ENCODE data around the gene ZBTB45.
"Not testable (repeated sequence)": the region's sequence is repeated elsewhere in the genome, so short reads cannot be mapped to it uniquely, and the experiment has no call there.

Gene ZBTB45

GRCh38 chr19:58474291-58474996 is 45.2 kb downstream of the ZBTB45 start:
- no peak for DNase-seq

DNA sequence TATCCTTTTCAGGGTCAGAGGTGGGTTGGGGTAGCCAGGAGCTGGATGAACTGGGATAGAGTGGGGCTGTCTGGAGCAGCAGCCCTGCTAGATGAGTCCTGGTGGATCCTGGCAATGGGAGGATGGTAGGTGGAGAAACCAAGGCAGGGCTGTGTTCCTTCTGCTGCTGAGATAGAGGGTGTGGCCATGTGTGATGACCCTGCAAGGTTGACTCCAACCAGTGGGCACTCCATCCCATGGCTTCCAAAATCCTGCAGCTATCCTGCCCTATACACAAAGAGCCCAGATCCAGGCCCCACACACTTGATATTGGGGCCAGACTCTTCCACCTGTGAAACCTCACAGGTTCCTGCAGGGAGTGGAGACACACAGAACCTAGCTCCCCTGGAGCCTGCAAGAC is 45.8 kb downstream of the ZBTB45 start:
- no peak for DNase-seq

GRCh38 chr19:58471736-58472135 is 47.9 kb downstream of the ZBTB45 start:
- DNase-seq, result no peak

GRCh38 chr19:58470837-58471543 is 48.6 kb downstream of the ZBTB45 start:
- not testable (repeated sequence) for DNase-seq

DNA sequence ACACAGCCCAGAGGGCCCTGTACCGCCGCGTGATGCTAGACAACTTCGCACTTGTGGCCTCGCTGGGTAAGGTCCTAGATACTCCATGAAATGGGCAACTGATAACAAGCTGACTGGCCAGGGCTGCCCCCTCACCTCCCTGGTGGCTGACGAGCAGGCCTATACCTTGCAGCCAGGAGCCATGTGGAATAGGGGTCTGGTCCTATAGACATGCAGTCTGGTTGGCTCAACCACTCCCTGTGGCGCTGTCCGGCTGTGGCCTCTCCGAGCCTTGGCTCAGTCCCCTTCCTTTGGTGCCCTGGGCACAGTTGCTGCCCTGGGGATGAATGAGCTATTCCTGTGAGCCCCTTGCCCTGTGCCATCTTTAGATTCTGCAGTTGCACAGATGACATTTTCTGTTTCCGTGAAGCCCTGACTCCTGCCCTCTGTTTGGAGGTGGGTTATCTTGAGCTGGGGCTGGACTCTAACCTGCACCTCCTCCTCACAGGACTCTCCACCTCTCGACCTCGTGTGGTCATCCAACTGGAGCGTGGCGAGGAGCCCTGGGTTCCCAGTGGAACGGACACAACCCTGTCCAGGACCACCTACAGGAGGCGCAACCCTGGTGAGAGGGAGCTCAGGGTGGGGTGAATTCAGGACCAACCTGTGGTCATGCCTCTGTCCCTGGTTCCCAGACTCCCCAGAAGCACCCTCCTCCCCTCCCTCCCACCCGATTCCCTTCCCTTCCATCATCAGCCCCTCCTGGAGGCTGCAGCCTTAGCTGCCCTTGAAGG is 50.2 kb downstream of the ZBTB45 start:
- DNase-seq, result no peak

- no peak for DNase-seq
These were observed 51.3 kb downstream of the ZBTB45 start for GRCh38 chr19:58468216-58468839.

GRCh38 chr19:58466760-58467589 is 52.6 kb downstream of the ZBTB45 start, which contains the start of gene ZNF324:
Gene ZNF324, plus strand, starts transcription at chr19:58467080. Its CDS starts 2,106 bp downstream, at chr19:58469186.
- DNase-seq, result peak; percentile 97

DNA sequence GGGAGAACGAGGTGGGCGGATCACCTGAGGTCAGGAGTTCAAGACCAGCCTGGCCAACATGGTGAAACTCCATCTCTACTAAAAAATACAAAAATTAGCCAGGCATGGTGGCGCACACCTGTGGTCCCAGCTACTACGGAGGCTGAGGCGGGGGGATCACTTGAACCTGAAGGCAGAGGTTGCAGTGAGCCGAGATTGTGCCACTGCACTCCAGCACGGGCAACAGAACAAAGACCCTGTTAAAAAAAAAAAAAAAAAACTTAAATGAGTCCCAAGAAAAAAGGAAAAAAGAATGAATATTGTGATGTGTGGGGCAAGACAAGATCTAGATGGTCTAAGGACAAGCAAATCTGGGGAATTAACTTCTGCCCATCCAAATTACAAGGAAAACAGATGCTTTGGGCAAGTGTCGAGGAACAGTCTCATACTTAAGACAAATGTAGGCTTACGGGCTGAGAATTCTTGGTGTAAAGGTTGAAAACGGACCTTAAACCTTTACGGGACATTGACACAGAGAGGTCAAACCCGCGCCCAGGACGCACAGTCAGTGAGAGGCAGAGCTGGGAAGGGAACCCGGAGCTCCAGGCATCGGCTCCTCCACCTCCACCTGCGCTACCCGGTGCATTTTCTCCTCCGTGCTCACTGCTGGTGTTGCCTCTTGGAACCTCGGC is 53.4 kb downstream of the ZBTB45 start:
- DNase-seq, result peak; percentile 22

All from hematopoietic multipotent progenitor cell treated with erythropoietin and hydrocortisone succinate and interleukin-3 and kit ligand, for 8 days (in vitro differentiated cells).